HG02938 (cell line): ENCODE results near the gene DBNL.
A peak's percentile ranks its signal among the peaks of the same experiment; 100 is the strongest.
"Not testable (repeated sequence)": the region's sequence is repeated elsewhere in the genome, so short reads cannot be mapped to it uniquely, and the experiment has no call there.

Experiments
- ATAC-seq: cut with Tn5 transposase; IDR thresholded peaks from one replicate; pipeline ENCODE4 v1.9.1; 2021; ENCODE audit warnings: mild to moderate bottlenecking, moderate library complexity; ENCODE audit not compliant: unreplicated experiment

Gene DBNL

DNA sequence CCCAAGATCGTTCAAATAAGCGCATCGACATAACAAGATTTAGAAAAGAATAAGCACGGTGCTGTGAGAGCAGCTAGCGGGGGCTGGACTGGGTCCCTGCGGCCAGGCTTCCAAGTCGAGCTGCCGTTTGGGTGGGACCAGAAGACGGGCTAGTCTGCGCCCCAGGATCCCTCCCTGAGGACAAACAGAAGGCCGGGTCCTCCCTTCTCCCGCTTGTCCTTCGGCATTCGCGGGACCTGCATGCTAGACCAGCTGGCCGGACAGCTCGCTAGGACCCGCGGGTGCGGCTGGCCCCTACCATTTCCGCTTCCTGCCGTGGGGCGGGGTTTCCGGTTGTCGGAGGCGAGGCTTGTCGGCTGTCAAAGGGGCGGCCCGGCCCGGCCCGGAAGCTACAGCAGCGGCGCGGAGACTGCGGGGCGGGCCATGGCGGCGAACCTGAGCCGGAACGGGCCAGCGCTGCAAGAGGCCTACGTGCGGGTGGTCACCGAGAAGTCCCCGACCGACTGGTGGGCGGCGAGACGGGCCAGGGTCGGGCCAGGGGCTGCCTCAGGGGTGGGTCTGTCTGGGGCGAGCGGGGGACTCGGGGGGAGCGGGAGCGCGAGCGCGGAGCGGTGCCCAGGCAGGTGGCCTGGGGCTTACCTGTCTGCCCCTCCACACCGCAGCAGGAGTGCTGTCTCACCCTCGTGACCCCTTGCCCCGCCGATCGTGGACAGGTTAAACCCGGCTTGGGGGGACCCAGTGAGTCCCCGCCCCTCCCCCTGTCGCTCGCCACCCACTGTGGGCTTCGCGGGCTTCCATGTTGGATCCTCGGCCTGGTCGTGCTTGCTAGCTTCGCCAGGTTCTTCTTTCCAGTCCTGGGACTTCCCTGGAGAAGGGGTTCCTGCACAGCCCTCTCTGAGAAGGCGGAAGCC, at the start of gene DBNL:
TSS of gene DBNL (plus strand) at position 388 of the 911 bp plus-strand sequence. CDS start at position 424, 36 bp downstream.
- ATAC-seq: peak; percentile 60

DNA sequence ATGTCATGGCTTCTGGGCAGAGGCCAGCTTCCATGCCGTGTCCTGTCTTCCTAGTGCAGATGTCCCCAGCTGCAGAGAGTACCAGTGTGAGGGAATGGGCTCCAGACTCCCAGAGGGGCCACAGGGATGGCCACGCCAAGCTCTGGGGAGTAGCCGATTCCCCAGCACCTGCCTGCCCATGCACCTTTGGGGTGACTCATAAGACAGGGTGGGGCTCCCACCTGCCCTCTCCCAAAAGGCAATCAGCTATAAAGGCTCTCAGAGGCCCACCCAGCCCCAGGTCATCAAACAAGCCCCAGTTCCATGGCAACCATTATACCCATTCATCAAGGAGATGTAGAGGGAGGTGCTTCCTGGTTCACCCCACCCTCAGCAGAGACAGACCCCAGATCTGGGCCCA, 47.0 kb upstream of the DBNL start, which contains the start of gene SPDYE1:
TSS of gene SPDYE1 (plus strand) at position 366 of the 400 bp plus-strand sequence. CDS start 2,053 bp downstream, outside the sequence.
- not testable (repeated sequence) for ATAC-seq

DNA sequence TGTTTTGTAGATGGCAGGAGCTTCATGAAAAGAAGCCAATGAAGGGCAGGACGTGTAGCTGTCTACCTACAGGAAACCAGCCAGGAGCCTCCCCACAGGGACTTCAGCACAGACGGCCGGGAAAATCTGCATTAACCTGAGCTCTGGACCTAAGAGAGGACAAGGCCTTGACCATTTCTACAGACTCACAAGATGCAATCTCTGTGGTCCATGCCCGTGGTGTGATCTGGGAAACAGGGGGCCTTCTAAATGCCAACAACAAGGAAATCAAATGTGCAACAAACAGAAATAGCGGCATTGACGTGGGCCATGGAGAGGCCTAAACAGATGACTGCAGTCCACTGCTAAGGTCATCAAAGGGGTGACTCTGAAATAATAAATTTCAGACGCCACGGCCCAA, 32.4 kb upstream of the DBNL start:
- not testable (repeated sequence) for ATAC-seq

DNA sequence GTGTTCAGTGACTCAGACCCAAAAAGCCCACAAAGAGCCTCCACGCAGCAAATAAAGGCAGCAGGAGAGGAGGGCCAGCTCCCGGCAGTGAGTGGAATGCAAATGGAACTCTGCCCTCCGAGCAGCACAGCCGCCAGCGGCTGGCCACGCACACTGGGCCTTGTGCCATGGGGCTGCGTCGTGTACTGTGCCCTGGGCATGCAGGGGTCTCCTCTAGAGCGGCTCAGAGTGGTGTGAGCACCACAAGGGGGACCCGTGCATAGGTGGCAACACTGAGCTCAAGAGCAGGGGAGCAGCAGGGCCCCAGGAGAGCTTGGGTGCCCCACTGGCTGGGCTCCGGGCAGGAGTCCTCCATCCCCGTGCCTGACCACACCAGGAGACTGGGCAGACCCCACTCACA, 29.4 kb upstream of the DBNL start:
- not testable (repeated sequence) for ATAC-seq

DNA sequence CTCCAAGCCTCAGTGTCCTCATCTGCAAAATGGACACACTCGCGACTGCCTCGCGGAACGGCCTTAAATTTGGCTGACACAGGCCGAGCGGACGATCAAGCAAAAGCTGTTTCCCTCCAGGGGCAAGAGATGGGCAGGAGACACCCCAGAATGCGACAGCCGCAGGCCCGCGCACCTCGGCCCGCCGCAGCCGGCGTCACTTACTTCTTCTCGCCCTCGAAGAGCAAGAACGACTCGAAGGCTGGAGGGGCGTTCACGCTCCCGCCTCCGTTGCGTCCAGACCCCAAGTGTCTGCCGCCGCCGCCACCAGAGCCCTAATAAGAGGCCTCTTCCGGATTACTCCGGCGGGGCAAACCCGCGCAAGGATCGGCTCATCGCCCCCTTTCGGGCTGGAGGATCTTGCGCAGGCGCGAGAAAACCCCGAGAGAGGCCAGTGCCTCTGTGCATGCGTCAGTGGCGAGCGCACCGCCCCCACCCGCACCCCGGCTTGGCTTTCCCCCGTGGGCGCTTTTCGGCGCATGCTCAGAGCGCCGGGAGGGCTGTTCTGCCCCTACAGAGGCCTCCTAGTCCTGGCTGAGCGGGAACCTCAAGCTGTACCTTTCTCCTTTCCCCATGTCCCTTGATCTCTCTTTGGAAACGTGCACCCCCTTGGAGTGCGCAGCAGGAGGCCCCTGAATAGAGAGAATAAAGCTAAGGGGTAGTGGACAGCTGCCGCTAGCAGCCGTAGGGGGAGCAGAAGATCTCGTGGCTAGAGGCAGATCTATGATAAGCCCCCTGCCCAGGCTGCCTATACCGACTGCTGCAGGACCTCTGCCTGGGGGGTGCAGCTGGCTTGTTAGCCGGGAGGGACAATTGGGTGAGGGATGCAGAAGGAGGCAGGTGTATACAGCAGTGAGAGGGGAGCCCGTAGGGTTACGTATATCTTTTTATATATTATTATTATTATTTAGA, 25.4 kb upstream of the DBNL start:
- ATAC-seq: peak; percentile 89

DNA sequence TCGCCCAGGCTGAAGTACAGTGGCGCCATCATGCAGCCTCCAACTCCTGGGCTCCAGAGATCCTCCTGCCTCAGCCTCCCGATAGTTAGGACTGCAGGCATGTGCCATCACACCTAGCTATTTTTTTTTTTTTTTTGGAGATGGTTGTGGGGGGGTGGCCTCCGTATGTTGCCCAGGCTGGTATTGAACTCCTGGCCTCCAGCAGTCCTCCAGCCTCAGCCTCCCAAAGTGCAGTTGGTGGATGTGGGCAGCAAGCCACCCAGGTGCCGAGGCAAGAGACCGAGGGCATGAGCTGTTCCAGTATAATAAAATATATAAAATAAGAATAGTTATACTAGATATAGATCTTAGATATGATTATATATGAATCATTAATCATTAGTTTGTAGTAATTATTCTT, 24.7 kb upstream of the DBNL start:
- not testable (repeated sequence) for ATAC-seq

DNA sequence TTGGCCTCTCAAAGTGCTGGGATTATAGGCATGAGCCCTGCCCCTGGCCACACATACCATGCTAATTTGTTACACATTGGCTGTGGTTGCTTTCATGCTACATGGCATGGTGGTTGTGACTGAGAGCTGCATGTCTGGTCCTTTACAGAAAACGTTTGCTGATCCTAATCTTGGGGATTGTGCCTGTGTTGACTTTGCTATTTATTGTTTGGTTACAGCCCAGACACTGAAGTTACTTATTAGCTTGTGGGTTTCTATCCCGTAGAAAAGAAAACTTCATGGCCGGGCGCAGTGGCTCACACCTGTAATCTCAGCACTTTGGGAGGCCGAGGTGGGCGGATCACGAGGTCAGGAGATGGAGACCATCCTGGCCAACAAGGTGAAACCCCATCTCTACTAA, 22.4 kb upstream of the DBNL start:
- ATAC-seq: not testable (repeated sequence)

DNA sequence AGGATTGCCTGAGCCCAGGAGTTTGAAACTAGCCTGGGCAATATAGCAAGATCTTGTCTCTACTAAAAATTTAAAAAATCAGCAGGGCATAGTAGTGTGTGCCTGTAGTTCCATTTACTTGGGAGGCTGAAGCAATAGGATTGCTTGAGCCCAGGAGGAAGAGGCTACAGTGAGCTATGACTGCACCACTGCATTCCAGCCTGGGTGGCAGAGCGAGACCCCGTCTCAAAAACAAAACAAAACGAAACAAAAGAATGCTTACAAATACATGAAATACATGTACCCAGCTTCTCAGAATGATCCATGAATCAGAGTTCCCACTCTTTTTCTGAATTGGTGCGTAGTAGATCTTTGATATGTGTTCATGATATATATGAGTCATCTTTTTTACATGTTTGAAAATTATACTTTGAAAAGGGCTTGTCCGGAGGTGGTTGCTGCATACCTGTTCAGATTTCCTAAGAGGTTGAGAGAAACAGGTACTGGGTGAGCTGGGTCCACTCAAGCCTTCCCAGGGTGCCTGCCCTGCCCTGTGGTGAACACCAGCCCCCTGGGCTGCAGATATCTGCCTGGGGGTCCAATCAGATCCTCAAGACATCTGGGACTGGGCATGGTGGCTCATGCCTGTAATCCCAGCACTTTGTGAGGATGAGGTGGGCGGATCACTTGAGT, 21.6 kb upstream of the DBNL start:
- not testable (repeated sequence) for ATAC-seq

DNA sequence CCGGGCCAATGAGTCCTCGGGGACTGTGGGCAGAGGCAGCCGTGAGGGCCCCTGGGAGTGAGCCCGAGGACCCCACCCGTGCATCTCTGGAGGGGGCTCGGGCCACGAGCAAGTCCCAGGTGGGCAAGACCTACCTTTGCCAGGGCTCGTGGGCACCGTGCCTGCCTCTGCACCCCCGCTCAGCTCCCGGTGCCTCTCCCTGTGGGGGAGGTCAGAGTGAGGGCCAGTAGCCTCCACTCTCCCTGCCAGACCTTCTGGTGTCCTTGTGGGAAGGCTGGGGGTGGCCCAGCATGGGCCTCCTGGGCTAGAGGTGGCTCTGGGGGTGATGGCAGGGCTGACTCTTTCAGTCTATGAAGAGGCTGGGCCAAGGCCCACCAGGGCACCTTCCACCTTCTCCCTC, 15.1 kb upstream of the DBNL start:
- not testable (repeated sequence) for ATAC-seq

DNA sequence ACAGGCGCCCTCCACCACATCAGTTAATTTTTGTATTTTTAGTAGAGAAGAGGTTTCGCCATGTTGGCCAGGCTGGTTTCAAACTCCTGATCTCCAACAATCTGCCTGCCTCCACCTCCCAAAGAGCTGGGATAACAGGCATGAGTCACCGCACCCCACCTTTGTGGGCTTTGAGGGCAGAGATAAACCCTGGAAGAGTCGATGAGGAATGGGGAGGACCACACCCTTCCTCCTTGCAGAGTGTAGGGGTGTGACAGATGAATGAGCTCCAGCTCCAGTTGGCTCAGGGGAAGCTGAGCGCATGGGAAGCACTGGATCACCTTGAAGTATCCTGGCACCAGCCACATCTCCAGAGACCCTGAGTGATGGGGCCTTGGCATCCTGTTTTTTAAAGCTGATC, 14.5 kb upstream of the DBNL start:
- not testable (repeated sequence) for ATAC-seq

DNA sequence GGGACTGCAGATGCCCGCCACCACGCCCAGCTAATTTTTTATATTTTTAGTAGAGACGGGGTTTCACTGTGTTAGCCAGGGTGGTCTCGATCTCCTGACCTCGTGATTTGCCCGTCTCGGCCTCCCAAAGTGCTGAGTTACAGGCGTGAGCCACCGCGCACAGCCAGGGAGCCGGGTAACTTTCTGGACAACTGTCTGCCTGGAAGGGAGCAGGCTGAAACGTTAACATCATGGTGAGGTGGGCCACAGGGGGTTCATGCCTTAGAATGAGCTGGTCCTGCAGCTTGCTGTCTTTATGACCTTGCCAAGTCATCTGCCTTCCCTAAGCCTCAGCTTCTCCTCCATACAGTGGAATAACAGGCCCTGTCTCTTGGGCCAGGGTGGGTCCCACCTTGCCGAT, 13.2 kb upstream of the DBNL start:
- not testable (repeated sequence) for ATAC-seq

DNA sequence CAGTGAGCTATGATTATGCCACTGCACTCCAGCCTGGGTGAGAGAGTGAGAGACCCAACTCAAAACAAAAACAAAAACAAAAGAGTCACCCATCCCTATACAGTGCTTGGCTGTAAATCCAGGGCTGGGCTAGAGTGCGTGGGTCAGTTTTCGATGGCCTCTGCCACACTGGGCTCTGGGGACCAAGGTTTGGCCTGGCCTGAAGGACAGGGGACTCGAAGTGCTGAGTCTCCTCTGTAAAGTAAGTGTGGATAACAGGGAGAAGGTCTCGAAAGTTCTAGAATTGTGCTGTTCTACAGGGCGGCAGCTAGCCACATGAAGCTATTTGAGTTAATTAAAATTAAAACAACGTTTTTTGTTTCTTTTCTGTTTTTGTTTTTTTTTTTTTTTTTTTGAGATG, 12.5 kb upstream of the DBNL start:
- not testable (repeated sequence) for ATAC-seq

DNA sequence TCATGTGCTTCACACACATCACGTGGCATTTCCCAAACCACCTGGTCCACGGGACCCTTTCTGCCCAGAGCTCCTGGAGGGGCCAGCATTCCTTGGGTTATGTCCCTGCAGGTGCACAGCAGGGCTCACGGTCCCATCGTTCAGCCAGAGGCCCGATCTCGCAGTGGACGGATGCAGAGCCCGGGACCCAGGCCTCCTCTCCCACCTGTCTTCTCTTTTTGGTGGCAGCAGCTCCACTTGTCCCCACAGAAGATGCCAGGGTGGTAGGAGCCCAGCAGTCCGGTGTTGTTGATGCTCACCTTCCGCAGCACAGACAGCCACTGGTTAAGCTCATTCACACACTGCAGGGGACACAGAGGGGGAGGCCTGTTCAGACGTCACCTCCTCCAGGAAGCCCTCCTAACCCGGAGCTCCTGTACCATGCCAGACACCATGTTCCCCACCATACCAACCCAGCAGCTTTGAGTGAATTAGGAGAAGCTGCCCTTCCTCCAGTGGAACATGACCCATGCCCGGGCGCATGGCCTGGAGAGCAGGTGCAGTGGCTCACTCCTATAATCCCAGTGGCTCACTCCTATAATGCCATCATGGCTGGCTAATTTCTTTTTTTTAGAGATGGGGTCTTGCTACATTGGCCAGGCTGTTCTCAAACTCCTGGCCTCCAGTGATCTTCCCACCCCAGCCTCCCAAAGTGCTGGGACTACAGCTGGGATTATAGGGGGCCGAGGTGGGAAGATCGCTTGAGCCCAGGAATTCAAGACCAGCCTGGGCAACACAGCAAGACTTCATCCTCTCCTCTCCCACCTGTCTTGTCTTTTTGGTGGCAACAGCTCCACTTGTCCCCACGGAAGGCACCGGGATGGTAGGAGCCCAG, 10.3 kb upstream of the DBNL start:
- ATAC-seq: not testable (repeated sequence)

DNA sequence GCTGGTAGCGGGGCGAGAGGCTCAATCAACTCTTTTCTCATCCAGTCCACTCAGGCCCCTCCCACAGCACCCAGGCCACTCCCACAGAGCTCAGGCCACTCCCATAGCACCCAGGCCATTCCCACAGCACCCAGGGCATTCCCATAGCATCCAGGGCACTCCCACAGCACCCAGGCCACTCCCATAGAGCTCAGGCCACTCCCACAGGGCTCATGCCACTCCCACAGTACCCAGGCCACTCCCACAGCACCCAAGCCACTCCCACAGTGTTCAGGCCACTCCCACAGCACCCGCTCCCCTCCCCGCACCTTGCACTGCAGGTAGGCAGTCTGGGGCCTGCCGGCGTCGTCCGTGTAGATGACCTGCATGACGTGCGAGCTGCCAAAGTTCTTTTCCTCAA, 8.1 kb upstream of the DBNL start:
- ATAC-seq: not testable (repeated sequence)

DNA sequence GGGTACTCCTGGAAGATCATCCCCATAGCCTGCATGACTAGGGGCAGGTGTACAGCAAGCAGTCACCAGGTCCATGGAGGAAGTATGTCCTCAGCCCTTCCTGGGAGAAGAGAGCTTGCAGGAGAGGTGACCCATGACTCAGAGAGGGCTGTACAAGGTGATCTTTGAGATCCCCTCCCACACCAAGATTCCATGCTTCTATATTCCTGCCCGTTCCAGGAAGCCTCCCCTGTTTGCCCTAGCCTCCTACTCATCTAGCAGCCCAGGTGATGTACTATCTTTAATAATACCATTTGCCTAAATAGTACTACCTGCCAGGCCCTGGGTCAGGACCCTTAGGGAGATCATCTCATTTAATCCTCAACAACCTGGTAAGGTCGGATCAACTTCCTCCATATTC, 6.6 kb upstream of the DBNL start:
- ATAC-seq: not testable (repeated sequence)

DNA sequence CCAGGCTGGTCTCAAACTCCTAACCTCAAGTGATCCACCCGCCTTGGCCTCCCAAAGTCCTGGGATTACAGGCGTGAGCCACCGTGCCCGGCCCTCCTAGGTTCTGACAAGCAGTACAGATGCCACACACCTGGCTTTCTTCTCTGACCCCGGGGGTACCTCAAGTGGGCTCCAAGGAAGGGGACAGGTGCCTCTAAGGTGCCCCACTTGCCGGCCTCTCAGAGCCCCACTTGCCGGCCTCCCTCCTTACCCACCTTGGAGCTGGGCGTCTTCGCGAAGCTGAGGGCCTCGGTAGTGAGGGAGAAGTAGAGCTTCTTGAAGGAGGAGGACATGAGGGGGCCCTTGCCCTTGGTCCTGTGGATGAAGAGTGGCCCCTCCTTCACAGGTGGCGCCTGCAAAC, 5.9 kb upstream of the DBNL start:
- ATAC-seq: not testable (repeated sequence)

DNA sequence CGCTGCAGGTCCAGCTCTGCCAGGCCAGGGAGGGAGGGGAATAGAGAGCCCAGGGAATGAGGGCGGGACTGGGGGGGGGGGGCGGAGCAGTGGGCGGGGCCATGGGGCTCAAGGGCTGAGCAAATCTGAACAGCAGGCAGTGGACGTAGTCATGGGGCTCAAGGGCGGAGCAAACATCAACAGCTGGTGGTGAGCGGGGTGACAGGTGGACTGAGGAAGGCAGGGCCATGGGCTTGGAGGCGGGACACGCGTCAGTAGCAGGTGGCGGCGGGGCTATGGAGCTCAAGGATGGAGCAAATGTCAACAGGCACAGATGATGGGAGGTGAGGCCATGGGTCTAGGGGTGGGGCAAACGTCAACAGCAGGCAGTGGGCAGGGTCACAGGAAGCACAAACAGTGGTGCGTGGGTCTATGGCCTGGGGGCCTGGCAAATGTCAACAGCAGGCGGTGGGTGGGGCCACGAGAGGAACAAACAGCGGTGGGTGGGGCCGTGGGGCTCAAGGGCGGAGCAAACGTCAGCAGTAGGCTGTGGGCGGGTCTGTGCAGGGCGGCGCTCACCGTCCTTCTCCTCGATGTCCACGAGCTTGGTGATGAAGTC, 5.4 kb upstream of the DBNL start:
- ATAC-seq: peak; percentile 65

DNA sequence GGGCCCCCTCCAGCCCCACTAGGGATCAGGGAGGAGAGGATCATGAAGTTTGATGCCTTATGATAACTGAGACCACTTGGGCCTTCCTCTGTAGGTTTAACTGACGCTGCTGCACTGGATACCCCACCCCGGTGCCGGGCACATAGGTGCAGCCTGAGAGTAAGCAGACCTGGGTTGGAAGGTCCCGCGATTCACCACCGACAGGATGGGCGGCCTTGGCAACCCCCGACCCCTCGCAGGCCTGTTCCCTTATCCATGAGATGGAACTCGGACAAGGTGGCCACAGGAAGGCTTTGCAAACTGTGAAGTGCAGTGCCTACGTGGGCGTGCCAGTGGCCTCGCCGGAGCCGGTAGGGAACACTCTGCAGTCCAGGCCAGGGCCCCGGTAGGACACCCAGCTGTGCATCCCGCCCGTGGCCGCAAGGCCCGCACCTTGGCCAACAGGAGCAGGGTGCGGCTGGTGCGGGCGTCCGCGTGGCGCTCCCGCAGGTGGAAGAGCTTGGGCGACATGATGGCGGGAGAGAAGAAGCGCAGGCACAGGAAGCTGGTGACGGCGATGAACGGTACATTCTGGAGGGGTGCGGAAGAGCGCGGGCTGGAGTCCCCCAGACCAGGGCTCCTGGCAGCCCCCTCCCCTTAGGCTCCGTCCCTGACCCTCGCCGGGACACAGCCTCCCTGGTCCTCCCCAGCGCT, 4.6 kb upstream of the DBNL start:
- not testable (repeated sequence) for ATAC-seq

DNA sequence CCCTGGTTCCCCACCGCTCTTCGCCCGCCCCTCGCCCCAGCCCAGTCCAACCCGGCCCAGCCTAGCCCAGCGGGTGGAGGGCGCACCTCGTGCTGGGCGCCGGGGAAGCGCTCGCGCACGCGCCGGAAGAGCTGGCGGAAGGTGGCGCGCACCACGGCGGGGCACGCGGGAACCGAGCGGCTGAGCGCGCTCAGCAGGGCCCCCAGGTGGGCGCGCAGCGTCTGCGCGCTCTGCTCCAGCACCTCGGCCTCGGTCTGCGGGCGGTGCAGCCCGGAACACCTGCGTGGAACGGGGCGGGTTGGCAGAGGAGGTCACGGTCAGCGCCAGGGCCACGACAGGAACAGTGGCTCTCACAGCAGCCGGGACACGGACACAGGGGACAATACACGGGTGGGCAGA, 4.0 kb upstream of the DBNL start:
- ATAC-seq: peak; percentile 33
